GM13977 (cell line): Measurements from ENCODE around the gene ITSN1.

Experiments
- DNase-seq: peaks from one replicate; pipeline ENCODE4 v3.0.0; 2012; ENCODE audit warnings: low spot score
- in situ Hi-C: fragments of 300-500 bp; cut with MboI; formaldehyde crosslinking; loops from one replicate; pipeline ENCODE4 v1.12.0; 2022; ENCODE audit warnings: low sequenced_read_pairs, low pct_unique_long_range_greater_than_20kb, mixed read lengths, inconsistent platforms; ENCODE audit not compliant: unreplicated experiment
- TF ChIP-seq, protein P1 (sequence below): IDR thresholded peaks from 2 replicates; pipeline ENCODE4 v1.5.1; 2012; ENCODE audit warnings: mild to moderate bottlenecking, control low read depth; ENCODE audit not compliant: insufficient read depth; ENCODE audit errors: extremely low read depth, missing control alignments

ITSN1 gene

DNA sequence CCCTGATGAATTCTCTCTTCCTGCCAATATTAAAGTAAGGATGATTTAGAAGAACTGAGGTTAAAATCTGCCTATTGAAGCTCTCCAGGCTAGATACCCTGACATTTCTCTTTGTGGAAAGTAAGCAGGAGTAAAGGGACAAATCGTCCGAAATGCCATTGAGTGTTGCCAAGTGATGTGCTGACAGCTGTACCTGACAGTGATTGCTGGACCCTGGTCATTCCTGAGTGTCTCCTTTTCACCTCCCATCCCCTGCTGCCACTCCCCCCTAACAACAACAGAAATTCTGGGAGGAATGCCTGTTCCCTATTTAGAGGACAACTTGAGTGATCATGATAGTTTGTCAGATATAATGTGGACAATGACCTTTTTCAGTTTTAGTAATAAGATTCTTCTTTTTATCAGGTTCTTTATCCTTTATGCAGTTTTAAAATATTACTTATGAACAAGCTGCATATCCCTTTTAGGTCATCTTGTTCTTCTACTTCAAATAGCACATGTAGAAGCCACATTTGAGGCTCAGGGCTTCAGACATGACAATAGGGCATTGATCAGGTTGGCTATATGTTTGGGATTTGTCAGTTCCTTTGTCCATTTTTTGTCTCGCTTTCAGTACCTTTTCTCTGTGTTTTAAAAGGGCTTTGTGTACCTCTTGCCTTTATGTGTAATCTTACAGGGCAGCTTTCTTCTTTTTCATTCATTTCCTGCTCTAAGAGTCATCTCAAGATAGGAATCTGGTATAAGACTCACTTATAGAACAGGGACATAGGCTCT lies 56.0 kb downstream of the ITSN1 start:
- in situ Hi-C loops, result no loop called here
- TF ChIP-seq, protein P1, sequence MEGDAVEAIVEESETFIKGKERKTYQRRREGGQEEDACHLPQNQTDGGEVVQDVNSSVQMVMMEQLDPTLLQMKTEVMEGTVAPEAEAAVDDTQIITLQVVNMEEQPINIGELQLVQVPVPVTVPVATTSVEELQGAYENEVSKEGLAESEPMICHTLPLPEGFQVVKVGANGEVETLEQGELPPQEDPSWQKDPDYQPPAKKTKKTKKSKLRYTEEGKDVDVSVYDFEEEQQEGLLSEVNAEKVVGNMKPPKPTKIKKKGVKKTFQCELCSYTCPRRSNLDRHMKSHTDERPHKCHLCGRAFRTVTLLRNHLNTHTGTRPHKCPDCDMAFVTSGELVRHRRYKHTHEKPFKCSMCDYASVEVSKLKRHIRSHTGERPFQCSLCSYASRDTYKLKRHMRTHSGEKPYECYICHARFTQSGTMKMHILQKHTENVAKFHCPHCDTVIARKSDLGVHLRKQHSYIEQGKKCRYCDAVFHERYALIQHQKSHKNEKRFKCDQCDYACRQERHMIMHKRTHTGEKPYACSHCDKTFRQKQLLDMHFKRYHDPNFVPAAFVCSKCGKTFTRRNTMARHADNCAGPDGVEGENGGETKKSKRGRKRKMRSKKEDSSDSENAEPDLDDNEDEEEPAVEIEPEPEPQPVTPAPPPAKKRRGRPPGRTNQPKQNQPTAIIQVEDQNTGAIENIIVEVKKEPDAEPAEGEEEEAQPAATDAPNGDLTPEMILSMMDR, result no peak
- DNase-seq, result no peak

DNA sequence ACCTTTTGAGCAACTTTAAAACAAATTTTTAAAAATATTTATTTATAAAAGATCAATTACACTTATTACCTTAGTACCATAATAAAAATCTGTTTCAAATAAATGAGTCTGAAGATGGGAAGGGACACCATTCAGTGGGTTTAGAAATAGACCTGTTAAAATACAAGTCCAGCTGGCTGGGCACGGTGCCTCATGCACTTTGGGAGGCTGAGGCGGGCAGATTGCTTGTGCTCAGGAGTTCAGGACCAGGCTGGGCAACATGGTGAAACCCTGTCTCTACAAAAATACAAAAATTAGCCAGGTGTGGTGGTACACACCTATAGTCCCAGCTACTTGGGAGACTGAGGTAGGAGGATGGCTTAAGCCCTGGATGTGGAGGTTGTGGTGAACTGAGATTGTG lies 57.0 kb downstream of the ITSN1 start:
- TF ChIP-seq, protein P1, result no peak
- in situ Hi-C loops, result no loop called here
- no peak for DNase-seq

DNA sequence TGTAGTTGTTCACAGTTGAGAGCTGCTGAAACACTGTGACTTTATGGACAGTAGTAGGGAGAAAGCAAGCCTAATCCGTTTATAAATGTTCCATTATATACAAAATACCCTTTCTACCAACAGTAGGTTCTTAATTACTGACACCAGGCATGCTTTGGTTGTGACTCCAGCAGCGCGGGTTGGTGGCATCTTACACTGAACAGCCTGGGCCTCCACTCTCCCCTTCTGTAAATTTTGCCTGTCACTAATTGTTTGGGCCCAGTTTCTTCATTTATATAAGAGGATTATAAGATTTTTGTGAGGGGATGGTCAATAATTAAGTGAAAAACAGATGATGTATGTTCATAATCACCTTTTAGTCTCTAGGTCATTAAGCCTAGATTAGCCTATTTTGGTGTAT lies 58.2 kb downstream of the ITSN1 start:
- DNase-seq, result no peak
- in situ Hi-C loops, result no loop called here
- TF ChIP-seq, protein P1, result no peak

DNA sequence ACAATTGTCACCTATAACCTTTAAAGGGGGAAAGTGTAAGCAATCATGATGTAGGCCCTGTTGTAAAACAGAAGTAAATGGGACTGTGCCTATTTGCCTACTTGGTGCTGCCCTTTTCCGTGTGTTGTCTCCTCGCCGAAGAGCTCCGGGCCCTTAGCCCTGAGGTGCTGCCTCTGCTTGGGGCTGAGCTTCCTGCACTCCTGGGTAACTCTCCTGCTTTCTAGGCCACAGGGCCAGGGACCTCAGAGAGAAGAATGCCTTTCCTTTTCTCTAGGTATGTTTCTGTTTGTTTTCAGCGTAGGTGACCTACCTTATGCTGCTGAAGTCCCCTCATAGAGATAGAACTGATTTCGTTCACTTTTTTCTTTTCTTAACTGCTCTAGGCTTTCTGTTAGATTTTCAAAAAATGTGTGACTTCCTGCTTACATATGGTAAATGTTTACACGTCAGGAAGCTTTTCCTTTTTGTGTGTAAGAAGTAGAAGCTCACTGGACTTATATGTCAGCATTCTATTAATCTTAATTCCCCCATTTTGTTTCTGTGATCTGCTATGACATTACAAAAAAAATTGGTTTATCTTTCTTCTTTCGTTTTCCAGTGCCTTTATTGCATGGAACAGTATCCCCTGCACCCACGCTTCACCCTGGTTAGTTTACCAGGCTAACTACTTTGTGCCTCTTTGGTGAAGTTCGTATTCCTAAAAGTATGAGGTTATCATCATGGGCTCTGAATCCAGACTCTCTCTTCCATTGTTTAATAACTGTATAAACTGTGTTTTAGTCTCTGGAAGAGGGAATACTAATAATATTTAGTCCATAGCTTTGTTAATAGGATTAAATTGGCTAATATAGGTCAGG lies 61.7 kb downstream of the ITSN1 start:
- TF ChIP-seq, protein P1, result no peak
- no peak for DNase-seq
- in situ Hi-C loops, result no loop called here

DNA sequence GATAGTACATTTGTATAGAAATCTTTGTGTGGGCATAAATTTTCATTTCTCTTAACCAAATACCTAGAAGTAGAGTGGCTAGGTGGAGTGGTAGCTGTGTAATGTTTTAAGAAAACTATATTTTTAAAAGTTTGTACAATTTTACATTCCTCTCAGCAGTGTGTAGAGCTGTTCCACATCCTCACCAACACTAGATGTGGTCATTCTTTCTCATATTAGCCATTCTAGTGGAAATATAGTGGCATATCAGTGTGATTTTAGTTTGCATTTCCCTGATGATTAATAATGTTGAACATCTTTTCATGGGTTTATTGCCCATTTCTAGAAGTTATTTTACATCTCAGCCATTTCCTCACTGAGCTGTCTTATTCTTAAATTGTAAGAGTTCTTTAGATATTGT lies 65.5 kb downstream of the ITSN1 start:
- TF ChIP-seq, protein P1, result no peak
- no peak for DNase-seq
- in situ Hi-C loops, result no loop called here

DNA sequence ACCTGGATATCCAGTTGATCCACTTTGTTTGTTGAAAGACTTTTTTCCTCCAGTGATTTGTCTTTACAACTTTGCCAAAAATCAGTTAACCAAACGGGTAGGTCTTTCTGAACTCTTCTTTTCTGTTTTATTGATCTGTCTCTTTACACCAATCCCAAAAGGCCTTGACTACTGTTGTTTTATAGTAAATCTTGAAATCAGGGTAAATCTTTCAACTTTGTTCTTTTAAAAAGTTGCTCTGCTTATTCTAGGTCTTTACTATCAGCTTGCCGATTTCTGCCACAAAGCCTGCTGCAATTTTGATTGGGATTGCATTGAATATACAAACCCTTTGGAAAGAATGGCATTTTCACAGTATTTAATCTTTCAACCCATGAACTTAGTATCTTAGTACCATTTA lies 66.6 kb downstream of the ITSN1 start:
- in situ Hi-C loops, result no loop called here
- no peak for DNase-seq
- TF ChIP-seq, protein P1, result no peak
